GM21360 (cell line): ENCODE data around the gene MAPK10.

Source experiments
- ATAC-seq: cut with Tn5 transposase; IDR thresholded peaks from one replicate; pipeline ENCODE4 v1.9.1; 2021; ENCODE audit warnings: mild to moderate bottlenecking, moderate library complexity; ENCODE audit not compliant: unreplicated experiment

The MAPK10 gene

DNA sequence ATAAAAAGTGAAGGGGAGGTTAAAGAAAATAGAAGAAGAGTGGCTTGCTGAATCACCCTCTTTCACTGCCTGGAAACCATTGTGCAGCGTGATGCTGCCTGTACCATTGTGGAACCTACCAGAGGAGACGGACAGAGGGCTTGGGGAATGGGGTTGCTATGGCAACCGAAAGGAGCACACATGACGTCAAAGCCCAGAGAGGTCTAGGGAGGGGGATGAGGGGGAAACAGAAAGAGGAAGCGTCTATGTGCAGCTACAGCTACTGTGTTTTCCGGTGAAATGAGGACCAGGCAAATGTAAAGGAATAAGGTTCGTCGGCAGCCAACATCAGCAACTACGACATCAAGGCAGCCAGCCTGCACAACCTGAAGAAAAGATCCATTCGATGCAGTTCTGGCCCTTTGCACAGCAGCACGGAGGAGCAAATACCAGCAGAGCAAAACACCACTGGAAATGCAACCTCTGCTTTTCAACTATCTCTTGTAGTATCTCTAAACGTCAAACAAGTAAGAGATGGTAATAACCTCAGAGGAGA lies at the start of gene MAPK10:
Gene MAPK10, minus strand, starts transcription at position 110 of the 535 bp plus-strand sequence.
- peak; percentile 99 for ATAC-seq

DNA sequence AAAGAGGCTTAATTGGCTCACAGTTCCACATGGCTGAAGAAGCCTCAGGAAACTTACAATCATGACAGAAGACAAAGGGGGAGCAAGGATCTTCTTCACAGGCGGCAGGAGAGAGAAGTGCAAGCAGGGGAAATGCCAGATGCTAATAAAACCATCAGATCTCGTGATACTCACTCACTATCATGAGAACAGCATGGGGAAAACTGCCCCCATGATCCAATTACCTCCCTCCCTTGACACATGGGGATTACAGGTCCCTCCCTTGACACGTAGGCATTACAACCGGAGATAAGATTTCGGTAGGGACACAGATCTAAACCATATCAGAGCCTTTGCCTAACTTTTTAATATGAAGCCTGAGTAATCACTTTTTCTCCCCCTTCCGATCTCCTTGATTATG lies 43.7 kb upstream of the MAPK10 start:
- no peak for ATAC-seq

DNA sequence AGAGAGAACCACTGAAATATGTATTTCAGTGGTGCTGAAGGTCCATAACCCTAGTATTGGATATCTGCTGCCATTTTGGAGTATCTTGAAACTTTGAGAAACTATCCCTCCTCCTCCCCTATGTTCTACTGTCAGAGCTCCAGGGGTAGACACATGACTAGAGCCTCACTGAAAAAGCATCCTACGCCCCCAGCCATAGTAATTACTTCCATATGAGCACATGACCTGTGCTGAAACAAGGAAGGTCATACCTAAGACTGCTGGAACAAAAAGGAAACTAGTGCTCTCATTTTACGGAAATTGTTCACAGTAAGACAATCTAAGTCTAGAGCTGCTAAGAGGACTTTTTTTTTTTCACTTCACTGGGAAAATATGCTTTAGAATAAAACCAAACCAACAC lies 42.0 kb upstream of the MAPK10 start:
- ATAC-seq, result no peak

DNA sequence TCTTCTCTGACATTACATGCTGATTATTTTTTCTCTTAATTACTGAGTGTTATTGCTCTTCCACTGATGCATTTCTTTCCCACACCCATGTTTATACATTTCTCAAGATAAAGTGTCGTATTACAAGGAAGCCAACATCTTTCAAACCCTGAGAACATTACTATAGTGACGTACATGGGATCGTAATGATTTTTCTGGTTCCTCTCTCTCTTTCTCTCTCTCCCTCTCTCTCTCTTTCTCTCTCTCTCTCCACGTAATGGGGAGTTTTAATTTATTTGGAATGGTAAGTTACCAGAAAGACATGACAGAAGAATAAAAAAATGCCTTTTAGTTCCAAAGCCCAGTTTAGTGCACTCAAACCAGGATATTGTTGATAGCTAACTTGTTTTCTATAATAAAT lies 40.4 kb upstream of the MAPK10 start:
- no peak for ATAC-seq

DNA sequence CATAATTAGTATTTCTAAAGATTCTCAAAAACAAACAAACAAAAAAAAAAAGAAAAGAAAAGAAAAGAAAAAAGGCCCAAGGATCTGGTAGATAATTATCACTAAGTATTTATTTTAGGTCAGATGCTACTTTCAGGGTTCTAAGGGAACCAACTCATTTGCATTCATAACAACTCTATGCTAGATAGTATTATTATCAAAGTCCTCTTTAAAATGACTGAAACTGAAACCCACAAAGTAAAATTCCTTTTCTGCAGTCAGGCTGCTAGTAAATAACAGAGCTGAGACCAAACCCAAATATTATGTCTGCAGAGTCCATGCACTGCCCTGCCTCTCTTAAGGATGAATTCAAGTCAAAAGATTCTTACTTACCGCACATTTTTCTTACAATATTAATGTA lies 38.3 kb upstream of the MAPK10 start:
- peak; percentile 79 for ATAC-seq

DNA sequence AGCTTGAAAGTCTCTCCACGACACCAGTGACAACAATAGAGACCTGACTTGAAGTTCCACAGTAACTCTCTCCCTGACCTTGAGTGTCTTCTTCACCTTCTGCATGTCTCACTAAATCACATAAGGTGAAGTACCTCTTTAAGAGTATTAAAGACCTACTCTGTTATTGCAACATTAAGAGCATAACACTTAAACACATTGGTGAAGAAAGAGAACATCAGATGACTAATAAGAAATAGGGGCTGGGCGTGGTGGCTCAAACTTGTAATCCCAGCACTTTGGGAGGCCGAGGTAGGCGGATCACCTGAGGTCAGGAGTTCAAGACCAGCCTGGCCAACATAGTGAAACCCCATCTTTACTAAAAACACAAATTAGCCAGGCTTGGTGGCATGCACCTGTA lies 33.9 kb upstream of the MAPK10 start:
- ATAC-seq, result no peak

DNA sequence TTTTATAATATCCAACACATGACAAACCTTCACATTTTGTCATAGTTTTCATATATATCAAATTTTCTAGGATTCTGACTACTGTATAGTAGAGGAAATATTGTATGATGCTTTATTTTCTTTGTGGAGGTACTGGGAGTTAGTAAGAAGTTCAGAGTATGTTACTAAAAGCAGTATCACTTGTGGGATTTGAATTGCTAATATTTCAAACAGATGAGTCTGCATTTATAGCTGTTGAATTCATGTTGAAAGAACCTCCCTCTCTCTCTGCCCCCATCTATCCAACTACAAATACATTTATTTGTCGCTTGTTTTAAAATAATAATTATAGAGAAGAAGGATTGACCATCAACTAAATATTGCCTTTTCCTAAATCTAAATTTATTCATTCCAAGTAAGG lies 29.8 kb upstream of the MAPK10 start:
- ATAC-seq, result no peak

DNA sequence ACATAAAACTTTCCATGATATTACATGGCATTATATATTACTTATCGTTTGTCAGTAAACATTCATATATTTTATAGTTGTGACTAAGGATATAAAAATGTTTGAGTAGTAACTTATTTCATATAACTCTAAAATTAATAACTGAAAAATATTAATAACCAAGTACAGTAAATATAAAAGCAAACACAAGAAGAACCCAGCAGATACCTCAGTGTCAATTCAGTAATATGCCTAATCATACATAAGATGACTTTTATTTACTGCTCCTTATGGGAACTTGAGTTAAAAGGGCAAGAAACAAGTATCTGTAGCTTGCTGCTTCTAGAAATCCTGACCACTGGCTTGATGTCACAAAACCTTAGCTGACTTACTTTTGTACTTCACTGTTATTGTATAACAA lies 28.4 kb upstream of the MAPK10 start:
- no peak for ATAC-seq

DNA sequence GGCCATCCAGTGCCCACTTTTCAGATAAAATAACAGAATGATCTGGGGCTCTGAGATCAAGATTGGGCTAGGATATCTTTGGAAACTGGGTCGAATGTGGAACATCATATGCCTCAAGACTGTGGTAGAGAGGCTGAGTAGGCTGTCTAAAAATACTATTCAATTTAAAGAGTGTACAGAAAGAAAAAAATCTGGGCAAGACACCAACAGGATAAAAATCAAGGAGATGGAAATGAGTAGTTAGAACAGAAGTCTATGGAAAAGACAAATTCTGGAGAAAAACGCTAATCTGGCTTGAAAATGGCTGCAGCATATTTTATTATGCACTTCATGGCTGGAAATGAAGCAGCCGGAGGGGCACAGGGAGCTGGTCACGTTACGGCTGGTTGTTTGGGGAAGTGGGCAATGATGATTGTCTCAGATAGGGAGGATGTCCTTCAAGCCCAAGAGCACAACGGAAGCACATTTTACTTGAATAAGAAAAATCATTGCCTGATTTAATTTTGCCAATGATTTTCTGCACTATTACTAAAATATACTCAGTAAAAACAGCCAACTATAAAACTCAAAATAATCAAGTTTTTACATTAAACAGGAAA lies 27.1 kb upstream of the MAPK10 start:
- ATAC-seq, result no peak

DNA sequence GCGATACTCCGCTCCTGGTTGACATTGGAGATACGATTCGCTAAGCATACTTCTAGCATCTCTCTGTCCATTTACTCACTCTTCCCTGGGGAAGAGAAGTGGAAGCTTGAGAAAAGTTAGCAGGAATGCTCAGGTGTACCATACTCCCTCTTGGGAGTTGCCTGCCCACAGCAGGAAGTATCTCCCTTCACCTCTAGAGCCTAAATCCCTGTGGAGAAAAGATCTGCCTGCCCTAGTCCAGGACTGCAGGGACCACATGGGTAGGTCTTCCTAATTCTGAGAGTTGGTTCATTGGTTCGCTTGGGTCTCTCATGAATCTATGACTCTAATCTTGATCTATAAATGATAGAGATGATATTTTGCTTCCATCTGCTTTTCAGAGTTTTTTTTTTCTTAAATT lies 26.3 kb upstream of the MAPK10 start:
- no peak for ATAC-seq

DNA sequence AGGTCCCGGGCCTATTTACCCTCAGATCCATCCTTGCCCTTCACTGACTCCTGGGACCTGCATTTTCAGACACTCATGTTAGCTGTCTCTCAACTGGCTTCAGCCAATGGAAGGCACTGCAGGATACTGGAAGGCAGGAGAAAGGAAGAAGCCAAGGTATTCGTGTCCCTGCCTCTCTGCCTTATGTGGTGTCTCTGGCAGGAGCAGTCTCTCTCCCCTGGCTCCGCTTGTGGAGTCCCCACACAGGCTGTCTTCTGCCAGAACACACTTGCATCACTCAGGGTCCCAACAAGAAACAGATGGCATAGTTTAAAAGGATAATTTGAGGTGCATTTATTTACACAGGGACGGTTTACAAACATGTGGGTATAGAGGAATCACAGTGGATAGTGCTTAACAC lies 21.6 kb upstream of the MAPK10 start:
- ATAC-seq, result no peak

DNA sequence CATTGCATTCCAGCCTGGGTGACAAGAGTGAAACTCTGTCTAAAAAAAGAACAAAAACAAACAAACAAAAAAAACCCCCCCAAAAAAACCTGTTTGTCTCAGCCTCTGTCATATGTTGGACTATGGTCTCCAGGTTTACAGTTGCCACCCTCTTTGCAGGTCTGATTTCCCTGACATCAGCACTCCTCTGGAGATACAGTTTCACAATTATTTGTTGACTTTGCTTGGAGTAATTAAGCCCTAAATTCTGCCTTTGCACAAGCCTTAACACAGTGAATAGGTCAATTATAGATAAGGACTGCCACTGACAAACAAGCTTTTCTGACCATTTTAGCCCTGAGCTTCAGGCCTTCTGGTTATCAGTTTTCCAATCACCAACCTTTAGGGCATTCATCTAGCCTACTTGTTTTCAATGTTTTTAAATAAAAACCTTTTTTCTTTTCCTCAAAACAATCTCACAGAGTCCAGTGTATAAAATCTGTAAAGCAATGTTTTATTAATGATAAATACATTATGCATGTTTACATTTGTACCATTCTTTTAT lies 20.4 kb upstream of the MAPK10 start:
- no peak for ATAC-seq

DNA sequence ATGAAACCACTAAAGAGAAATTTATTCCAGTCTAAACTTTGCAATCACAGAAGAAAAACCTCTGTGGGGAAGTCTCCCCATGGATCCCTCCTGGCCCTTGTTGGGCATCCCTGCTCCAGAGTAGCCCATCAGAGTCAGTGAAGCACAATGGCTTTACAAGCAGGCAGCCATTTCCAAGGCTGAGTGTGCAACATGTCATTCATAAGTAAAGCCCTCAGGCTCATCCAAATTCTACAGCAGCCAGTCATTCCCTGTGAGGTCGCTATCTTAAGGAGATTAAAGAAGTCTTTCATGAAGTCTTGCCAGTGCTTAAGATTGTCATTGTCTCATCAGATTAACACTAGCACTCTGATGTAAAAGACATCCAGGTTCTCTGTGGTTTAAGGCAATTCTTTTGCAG lies 17.0 kb upstream of the MAPK10 start:
- ATAC-seq, result no peak

DNA sequence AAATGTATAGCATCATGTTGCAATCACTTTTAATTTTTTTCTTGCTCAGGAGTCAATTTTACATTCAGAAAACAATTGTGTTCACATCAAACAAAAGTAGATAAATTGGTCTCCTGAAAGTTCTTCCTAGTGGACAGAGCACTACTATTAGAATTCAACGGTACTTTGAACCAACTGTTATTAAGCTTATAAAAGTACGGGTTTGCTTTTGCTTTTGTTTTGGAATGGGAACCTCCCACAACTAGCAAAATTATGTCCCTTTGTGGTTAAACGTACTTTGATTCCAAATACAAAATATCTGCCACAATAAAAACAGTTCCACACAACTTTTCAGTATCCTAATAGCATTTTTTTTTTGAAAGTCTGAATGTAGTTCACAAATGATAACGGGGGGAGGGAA lies 8.6 kb upstream of the MAPK10 start:
- no peak for ATAC-seq

DNA sequence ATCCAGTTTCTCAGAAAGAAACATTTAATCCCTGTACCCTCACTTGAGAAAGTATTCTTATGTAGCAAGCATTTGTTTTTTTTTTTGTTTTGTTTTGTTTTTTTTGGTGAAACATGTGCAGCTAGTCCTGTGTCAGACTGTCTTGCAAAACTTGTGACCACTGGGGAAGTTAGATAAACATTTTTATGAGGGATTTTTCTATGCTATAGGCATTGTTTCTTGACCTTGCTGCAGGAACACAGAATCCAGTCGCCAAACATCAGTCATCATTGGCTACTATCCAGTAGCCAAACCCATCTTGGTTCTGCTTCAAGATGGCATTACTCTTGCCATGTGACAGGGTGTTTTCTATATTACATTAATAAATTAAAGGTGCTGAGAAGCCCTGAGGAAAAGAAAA lies 7.7 kb upstream of the MAPK10 start:
- ATAC-seq, result no peak

DNA sequence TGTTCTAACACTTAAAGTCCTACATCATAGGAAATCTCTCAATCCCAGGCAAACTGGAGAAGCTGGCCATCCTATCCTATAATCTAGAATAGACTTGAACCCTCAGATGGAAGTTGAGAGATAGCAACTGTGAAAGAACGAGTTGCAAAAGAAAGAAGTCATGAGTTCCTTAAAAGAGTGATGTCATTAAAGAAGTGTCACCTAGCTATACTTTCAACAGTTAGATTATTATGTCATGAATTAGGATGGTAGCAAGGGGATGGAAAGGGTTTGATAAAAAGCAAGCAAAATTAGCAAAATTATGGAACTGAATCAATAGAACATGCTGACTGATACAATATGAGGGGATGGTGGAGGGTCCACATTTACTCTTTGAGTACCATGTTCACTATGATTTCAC lies 7.1 kb upstream of the MAPK10 start:
- ATAC-seq, result no peak

DNA sequence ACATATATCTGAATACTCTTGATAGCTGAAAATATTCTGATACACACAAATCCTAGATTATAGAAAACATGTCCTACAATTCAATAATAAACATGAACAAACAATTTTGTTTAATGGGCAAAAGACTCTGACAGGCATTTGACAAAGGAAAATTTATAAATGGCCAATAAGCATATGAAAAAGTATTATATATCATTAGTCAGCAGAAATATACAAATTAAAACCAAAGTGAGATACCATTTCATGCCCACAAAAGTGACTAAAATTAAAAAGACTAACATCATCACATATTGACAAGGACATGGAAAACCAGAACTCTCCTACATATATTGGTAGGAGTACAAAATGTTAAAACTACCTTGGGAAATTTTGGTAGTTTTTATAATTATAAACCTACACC lies 2.7 kb upstream of the MAPK10 start:
- ATAC-seq, result no peak

DNA sequence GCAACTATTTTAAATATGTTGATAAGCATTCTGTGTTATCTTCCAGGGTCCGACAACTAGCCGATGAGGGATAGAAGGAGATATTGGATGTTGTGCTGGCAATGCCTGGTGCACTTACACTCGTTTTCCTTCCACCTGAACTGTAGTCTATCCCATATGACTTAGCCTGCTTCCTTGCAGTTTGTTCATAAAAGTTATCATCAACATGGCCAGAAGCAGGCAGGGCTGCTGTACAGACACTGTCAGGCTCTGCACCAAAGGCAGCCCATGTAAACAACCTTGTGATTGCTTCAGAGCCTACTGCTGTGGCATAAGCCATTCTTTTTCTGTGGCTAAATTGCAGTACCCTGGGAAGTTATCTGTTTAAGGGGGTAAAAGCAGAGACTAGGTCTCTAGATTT lies 1.6 kb downstream of the MAPK10 start:
- no peak for ATAC-seq

DNA sequence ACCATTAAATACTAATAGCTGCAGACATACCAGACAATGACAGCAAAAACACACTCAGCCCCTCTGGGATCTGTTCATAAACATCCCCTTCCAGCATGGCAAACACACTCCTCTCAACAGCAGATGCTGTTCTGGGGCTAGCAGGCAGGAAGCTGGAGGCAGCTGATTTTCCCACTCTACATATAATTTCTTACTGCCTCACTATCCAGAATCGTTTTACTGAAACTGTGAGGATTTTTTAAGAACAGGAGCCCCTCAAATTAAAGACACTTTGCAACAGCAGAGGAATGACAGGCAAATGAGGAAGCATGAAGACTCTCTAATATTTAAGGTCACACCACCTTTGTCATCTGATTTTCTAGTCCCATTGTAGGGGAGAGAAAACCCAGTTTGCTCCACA lies 2.2 kb downstream of the MAPK10 start:
- ATAC-seq, result no peak

DNA sequence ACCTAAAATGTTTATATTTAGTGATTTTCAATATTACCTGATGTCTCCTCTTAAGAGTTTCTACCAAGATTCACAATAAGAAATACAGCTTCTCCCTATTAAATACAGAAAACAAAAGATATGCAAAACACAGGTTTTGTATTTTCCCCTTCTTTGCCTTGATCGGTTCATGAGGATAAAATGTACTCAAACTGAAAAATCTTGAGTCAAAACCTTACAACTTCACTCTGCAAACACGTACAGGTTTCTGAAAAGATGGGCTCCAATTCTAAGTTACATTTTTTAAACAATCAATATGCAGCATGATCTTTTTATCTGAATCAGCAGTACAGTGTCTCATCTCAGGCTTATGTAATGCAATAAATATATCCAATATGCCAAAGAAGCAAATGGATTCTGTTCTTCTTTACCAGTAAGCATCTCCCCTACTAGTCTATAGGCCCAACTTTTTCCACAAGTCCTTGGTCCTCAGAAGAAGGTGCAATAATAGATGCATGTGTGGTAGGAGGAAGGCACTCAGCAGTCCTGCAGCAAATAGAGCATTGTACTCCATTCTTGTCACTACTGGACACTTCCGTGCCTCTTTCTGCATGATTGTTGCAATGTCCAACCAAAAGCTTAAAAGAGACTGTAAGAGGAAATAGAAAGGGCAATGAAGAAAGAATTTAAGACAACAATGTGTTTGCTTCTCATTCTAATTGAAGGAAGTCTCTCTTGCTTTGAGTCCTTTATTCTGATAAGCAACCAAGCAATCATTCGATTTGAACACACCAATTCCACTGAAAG lies 3.2 kb downstream of the MAPK10 start:
- no peak for ATAC-seq

DNA sequence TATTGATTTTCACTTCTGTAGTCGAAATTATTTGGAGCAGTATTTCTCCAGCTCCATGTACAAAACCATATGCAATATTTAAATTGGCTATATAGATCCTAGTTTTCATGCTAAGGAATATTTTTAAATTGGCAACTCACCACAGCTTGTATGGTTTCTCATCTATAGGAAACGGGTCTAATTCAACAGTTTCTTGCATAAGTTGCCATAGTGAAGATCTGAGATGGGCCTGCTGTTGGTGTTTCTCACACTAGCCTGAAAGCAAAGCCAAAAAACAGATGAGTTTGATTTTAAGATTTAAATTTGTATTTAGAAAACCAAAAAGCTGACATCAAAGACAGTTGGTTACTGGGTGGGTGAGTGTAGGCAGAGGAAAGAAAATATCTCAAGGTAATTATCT lies 5.5 kb downstream of the MAPK10 start:
- ATAC-seq, result no peak

DNA sequence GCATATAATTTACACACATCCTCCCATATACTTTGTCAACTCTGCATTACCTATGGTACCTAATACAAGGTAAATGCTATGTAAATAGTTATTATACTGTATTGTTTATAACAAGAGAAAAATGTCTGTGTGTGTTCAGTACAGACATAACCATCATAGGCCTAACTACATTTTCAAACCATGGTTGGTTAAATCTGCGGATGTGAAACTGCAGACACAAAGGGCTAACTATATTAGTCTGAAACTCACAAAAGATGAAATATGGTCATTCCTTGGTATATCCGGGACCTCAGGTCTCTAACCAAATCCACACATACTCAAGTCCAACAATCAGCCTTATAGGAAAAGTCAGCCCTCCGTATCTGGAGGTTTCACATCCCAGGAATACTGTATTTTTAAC lies 13.5 kb downstream of the MAPK10 start:
- no peak for ATAC-seq
